ENCODE measurements around the gene WTAP. TPM values are rescaled to one million over a fixed set of nuclear protein-coding genes. Genes with fewer than 3 reads are reported as not detected.

Gene WTAP
- total RNA-seq (2022; extraction: Qiagen RNA extraction) = 67.4 to 70.9 TPM (median 68.0 TPM) in 5 replicates

DNA sequence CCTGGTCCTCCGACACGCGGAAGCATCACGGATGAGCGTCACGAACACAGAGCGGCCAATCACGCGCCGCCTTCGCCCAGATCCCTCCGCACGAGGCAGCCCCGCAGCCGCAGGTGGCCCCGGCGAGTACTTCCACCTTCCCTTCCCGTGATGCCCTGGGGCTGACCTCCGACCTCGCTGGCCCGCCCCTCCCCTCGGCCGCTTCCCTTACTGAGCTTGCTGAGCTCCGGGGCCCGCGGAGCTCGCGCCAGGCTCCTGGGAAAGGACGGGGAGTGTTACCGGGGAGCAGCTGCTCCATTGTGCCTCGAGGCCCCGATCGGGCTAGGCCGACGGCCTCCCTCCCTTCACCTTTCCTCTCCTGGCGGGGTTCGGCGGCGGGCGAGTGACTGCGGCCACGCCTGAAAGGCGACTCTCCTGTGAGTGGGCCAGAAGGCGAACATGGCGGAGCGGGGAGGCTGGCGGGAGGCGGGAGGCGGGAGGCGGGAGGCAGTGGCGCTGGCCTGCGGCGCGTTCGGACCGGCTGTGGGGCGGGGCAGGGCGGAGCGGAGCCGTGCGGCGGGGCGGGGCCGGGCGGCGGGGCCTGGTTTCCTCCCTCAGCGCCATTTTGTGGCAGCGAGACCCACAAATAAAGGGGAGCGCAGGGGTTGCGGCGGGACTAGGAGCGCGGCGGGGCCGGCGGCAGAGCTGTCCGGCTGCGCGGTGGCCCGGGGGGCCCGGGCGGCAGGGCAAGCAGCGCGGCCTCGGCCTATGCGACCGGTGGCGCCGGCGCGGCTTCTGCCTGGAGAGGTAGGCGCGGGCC is at the start of gene WTAP:
Gene WTAP (plus strand): TSS at position 589 of the 799 bp plus-strand sequence. CDS start 8,760 bp downstream, outside the sequence.

DNA sequence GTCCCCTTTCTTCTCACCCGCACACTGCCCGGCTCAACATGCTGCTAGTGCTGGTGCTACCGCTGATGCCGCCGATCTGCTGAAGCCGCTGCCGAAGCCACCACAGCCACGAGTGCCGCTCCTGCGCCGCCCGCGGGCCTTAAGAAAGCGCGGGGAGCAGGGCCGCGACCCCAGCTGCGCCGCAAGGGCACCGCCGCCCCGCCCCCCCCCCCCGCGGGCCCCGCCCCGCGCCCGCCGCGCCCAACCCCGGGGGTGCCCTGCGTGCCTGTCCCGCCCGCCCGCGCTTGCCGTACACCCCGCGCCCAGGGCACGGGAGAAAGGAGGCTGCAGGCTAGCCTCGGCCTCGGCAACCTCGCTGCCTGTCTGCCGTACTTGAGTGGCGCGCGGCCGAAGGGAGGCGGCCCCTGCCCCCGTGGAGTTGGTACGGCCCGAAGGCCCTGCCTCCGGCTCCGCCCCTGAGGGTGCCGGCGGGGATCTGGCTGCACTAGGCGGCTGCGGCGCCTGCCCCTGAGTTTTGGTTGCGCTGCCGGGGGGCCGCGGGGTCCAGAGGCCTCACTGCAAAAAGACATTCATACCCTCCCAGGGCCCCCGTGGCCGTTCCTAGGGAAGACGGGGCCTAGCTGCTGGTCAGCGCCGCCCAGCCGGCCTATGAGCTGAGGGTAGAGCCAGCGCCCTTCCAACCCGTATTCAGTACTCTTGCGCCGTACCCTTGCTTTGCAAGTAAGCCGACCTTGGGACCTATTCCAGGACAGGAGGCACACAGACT is 34.0 kb upstream of the WTAP start, which contains the start of gene SOD2:
Gene SOD2 (minus strand): TSS at position 114 of the 766 bp plus-strand sequence. CDS start 74 bp downstream, at position 40.

GRCh38 chr6:159761873-159762680 is 34.8 kb downstream of the WTAP start, which contains the start of gene ACAT2:
Gene ACAT2, plus strand, starts transcription at chr6:159762045. Its CDS starts 43 bp downstream, at chr6:159762088.

GRCh38 chr6:159789377-159790148 is 62.3 kb downstream of the WTAP start, which contains the start of gene TCP1:
Gene TCP1, minus strand, starts transcription at chr6:159789602. Its CDS starts 134 bp downstream, at chr6:159789468.

DNA sequence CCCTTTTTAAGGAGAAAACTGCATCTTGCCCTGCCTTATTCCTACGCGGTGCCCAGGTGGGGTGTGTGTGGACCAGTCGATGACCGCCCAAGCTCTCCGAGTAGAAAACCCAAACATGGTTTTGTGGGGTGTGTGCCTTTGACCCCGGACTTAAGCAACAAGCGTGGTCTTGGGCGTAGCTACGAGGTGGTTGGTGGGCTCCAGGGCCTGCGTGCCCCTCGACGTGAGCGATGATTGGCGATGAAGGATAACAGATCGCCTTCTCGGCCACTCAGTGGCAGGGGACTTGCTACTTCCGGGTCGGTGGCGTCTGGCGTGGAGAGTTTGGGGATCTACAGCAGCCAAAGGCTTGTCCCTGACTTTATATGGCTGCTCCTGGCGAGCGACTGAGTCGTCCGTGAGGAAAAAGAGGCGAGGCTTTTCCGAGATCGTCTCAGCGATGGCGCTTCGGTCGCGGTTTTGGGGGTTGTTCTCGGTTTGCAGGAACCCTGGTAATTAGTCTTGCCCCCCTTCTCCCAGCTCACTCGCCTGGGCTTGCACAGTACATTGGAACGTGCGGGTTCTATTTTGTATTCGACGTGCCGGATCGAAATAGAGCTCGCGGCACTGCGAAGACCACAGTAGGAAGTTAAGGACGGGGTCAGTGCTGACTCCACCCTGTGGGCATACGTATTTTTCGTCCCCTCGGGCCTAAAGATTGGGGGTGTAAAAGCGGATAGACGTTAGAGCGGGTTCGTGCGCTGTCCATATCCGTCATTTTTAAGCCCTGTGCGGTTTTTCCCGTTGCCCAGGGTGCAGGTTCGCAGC is 63.0 kb downstream of the WTAP start, which contains the start of gene MRPL18:
Gene MRPL18 (plus strand): TSS at position 319 of the 807 bp plus-strand sequence. CDS start 121 bp downstream, at position 440.

DNA sequence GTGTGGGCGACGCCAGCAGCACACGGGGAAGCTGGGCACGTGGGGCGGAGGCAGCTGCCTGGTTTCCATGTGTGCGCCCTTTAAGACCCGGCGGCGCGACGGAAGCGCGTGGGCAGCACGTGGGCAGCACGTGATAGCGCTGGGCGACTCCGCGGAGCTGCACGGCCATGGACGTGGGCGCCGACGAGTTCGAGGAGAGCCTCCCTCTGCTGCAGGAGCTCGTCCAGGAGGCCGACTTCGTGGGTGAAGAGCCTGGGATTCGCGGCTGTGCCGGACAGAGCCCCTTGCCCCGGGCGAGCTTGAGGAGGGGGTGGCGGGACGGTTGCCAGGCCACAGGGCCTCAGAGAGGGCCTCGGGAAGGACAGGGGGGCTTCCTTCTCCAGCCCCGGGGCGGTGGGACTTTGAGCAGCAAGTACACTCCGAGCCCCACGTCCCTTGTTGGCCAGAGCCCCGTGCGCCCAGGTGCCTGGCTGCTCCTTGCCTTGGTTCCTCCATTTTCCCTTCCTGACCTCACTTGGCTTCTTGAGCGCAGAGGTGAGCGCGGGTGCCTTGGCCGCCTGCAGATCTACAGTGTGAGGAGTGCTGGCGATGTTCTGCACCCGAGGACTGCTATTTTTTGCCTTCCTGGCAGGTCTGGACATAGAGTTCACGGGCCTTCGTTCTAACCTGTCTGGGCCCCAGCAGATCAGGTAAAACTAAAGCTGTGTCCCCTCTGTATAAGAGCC is 73.0 kb downstream of the WTAP start, which contains the start of gene PNLDC1:
Gene PNLDC1 (plus strand): TSS at position 136 of the 725 bp plus-strand sequence. CDS start 32 bp downstream, at position 168.

Other genes with a start within 250 kb of the WTAP start
- 152 to 199 TPM (median 183 TPM) in 5 replicates for gene SOD2, start 34.3 kb upstream of the WTAP start, total RNA-seq (2022; extraction: Qiagen RNA extraction)
- gene ACAT2, start 34.5 kb downstream of the WTAP start, total RNA-seq (2022; extraction: Qiagen RNA extraction) = 24.9 to 30.0 TPM (median 27.2 TPM) in 5 replicates
- gene TCP1, start 62.1 kb downstream of the WTAP start, total RNA-seq (2022; extraction: Qiagen RNA extraction) = 212 to 282 TPM (median 226 TPM) in 5 replicates
- 76.8 to 102 TPM (median 89.8 TPM) in 5 replicates for gene MRPL18, start 63.0 kb downstream of the WTAP start, total RNA-seq (2022; extraction: Qiagen RNA extraction)
- gene PNLDC1, start 72.8 kb downstream of the WTAP start, total RNA-seq (2022; extraction: Qiagen RNA extraction) = 0.08 to 0.14 TPM in 2 of 5 replicates, not detected in the others
- gene MAS1, start 163.5 kb downstream of the WTAP start, total RNA-seq (2022; extraction: Qiagen RNA extraction) = not detected in 5 replicates
- gene IGF2R, start 241.6 kb downstream of the WTAP start, total RNA-seq (2022; extraction: Qiagen RNA extraction) = 27.4 to 41.2 TPM (median 29.0 TPM) in 5 replicates